GM18519 (cell line): ENCODE data around the gene ZNF592.
"Not testable (repeated sequence)": the region's sequence is repeated elsewhere in the genome, so short reads cannot be mapped to it uniquely, and the experiment has no call there.

ENCODE experiments used
- ATAC-seq: cut with Tn5 transposase; IDR thresholded peaks from one replicate; pipeline ENCODE4 v1.9.1; 2021; ENCODE audit warnings: mild to moderate bottlenecking, moderate library complexity; ENCODE audit not compliant: unreplicated experiment, low FRiP score

ZNF592 gene

DNA sequence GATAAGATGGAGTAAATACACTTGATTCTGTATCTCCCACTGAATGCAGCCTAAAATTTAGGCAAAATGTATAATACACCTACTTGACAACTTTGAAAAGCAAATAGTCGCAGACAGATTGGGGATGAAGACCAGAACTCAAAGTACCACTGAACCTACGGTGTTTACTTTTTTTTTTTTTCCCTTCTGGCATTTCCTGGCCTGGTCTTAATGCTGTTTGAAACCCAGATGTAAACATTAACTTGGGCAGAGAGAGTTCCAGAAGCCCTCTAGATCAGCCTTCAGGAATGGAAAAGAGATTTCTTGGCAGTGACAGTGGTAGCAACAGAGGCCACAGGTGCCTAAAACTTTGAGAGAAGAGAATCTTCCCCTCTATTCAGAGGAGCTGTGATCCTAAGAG is 96.6 kb downstream of the ZNF592 start:
- no peak for ATAC-seq

DNA sequence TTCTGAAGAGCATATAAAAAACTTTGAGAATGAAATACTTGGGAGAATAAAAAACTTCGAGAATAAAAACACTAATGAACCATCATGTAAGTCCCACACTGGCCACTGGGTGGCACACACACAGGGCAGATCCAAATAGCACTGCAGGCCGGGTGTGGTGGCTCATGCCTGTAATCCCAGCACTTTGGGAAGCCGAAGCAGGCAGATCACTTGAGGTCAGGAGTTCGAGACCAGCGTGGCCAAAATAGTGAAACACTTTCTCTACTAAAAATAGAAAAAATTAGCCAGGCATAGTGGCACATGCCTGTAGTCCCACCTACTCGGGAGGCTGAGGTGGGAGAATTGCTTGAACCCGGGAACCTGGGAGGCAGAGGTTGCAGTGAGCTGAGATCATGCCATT is 97.2 kb downstream of the ZNF592 start:
- ATAC-seq, result not testable (repeated sequence)

DNA sequence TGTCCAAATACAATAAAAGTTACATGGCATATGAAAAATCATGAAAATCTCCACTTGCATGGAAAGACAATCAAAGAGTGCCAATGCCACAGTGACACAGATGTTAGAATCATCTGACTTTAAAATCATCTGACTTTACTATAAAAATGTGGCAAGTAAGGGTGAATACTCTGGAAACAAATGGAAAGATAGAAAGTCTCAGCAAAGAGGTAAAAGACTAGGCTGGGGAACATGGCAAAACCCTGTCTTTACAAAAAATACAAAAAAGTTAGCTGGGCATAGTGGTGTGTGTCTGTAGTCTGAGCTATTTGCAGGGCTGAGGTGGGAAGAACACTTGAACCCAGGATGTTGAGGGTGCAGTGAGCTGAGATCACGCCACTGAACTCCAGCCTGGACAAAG is 97.9 kb downstream of the ZNF592 start:
- no peak for ATAC-seq

DNA sequence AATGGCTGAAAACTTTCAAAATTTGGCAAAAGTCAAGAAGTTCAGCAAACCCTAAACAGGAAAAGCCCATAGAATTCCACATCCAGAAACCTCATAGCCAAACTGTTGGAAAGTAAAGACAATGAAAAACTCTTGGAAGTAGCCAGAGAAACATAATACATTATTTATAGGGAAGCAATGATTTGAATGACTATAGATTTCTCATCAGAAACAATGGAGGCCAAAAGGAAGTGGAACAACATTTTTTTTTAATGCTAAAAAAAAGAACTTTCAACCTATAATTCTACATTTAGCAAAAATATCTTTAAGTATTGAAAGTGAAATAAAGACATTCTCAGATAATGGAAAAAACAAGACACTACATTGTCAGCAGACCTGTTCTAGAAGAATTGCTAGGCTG is 99.0 kb downstream of the ZNF592 start:
- ATAC-seq, result no peak

DNA sequence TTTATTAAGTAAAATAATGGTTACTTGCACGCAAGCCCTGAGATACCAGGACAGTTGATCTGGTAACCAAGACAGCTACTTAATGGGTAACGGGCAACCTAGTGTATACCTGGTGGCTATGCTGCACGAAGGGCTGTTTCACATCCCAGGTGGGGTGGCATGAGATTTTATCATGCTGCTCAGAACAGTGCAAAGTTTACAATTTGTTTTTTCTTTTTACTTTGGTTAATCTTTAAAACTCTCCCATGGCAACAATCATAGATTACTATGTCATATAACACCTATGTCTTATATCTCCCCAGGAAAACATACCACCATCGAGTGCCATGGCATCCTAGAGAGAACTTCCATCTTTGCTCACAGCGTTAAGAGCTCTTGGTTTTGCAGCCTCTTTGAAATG is 103.8 kb downstream of the ZNF592 start:
- no peak for ATAC-seq

DNA sequence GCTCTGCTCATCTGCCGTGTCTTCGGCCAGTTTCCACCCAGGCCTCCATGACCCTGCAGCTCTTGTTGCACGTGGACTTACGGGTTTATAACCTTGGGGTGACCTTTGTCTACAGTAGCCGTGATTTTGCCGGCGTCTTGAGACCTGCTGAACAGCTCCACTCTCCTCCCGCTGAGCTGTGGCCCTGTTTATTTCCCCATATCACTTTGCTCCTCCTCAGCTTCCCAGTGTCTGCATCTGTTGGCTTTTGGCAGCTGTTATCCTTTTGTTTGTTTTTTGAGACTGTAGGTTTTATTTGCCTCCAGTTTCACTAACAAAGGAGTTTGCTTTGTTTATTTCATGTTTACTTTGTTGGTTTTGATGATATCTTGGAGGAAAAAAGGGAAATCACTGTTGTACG is 106.7 kb downstream of the ZNF592 start:
- ATAC-seq, result no peak

DNA sequence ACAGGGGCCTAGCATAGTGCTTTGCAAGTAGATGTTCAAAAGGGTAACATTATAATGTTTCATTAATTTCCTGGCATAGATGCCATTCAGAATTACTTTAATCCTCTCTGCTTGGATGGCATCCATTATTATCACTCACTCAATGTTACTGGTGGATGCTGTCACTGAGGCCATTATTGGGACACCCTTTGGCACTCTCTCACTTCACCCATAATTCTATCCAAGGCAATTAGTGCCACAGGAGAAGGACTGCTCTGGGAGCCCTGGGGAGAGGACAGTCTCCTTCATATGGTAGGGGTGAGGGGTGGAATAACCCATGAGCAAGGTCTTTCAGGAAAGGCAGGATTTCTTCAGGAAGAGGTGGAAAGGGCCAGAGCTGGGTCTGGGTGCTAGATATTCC is 107.4 kb downstream of the ZNF592 start:
- ATAC-seq, result no peak
